Metanephros (tissue), 2 donors: ENCODE data around the gene RGS9BP. TPM values are rescaled to one million over a fixed set of nuclear protein-coding genes. Genes with fewer than 3 reads are reported as not detected.

Source experiments
- small RNA-seq: library from RNA; depleted of rRNA; stranded (forward); fragments of <200 nt; gene quantifications from one replicate; pipeline ENCODE3, GENCODE V24; 2014; ENCODE audit warnings: low replicate concordance
- total RNA-seq: library from RNA; depleted of rRNA; stranded (reverse); fragments of >200 nt; gene quantifications from one replicate; pipeline ENCODE4 v1.2.3, GENCODE V29; 2014

RGS9BP gene
- 1.9 TPM for total RNA-seq

GRCh38 chr19:32675720-32676185 lies at the start of gene RGS9BP:
TSS of gene RGS9BP (plus strand) at chr19:32675848. CDS start at chr19:32676264, 416 bp downstream.

GRCh38 chr19:32674931-32675719 lies 523 bp upstream of the RGS9BP start, which contains the start of gene ANKRD27:
TSS of gene ANKRD27 (minus strand) at chr19:32675180. CDS start at chr19:32659015, 16,165 bp downstream.

GRCh38 chr19:32691291-32691951 lies 15.8 kb downstream of the RGS9BP start, which contains the start of gene NUDT19:
TSS of gene NUDT19 (plus strand) at chr19:32691821. CDS start at chr19:32691961, 140 bp downstream.

GRCh38 chr19:32719611-32720059 lies 44.0 kb downstream of the RGS9BP start, which contains the start of gene TDRD12:
TSS of gene TDRD12 (plus strand) at chr19:32719767. CDS start at chr19:32720073, 306 bp downstream.

Small RNAs within 50 kb of the gene (small RNA-seq; reads per million reads assigned to genes)
- gene RN7SL789P, result not detected

Other genes with a start within 250 kb of the RGS9BP start
- gene PDCD5, start 94.7 kb upstream of the RGS9BP start, total RNA-seq, result 33.1 TPM
- 23.0 TPM for gene ANKRD27, start 668 bp upstream of the RGS9BP start, total RNA-seq
- 11.6 TPM for gene NUDT19, start 16.0 kb downstream of the RGS9BP start, total RNA-seq
- 0.12 TPM for gene TDRD12, start 43.9 kb downstream of the RGS9BP start, total RNA-seq
- 9.0 TPM for gene SLC7A9, start 193.9 kb downstream of the RGS9BP start, total RNA-seq